Gastroesophageal sphincter (tissue), 4 donors: ENCODE measurements around the gene TBC1D8. TPM values are rescaled to one million over a fixed set of nuclear protein-coding genes. Genes with fewer than 3 reads are reported as not detected.

Experiments
- ATAC-seq: fragments of 150-250 bp; one replicate; pipeline ENCODE4 v1.9.1; 2016; ENCODE audit warnings: mild to moderate bottlenecking, moderate library complexity
- H3K27ac ChIP-seq, 4 donors: fragments of 200-600 bp; sonication (generic) in 3 of 4; 1 replicate in 3 of 4; 2 replicates in 1 of 4; pipeline ENCODE4 v1.5.1; 2016 to 2019
- H3K27me3 ChIP-seq: fragments of 200-600 bp; sonication (generic); one replicate; pipeline ENCODE4 v1.5.1; 2019
- H3K36me3 ChIP-seq, 2 donors: fragments of 200-600 bp; sonication (generic); one replicate each; pipeline ENCODE4 v1.5.1; 2019; ENCODE audit warnings: control low read depth in 1 of 2
- H3K4me1 ChIP-seq, 3 donors: fragments of 200-600 bp; sonication (generic); 1 replicate in 2 of 3; 2 replicates in 1 of 3; pipeline ENCODE4 v1.5.1; 2016 to 2019; ENCODE audit warnings: control low read depth in 2 of 3
- H3K4me3 ChIP-seq, 2 donors: fragments of 200-600 bp; sonication (generic); one replicate each; pipeline ENCODE4 v1.5.1; 2019; ENCODE audit warnings: mild to moderate bottlenecking in 1 of 2, moderate library complexity in 1 of 2
- H3K9me3 ChIP-seq, 3 donors: fragments of 200-600 bp; sonication (generic); one replicate each; pipeline ENCODE4 v1.5.1; 2017 to 2019; ENCODE audit warnings: control low read depth in 2 of 3
- EP300 ChIP-seq: sonication (generic); formaldehyde crosslinking; IDR thresholded peaks from one replicate; pipeline ENCODE4 v1.6.1; 2017; ENCODE audit warnings: antibody characterized with exemption, mild to moderate bottlenecking
- POLR2A ChIP-seq, 2 donors: fragments of 450-650 bp; IDR thresholded peaks; one replicate each; pipeline ENCODE4 v1.6.1; 2017; ENCODE audit warnings: antibody characterized with exemption in 2 of 2, mild to moderate bottlenecking in 2 of 2, moderate library complexity in 1 of 2
- POLR2AphosphoS5 ChIP-seq: sonication (generic); formaldehyde crosslinking; IDR thresholded peaks from one replicate; pipeline ENCODE4 v1.6.1; 2017; ENCODE audit warnings: antibody characterized with exemption
- WGBS, 2 donors: methylation state at CpG; one replicate each; pipeline ENCODE4 v1.1.5; 2018; ENCODE audit warnings: low coverage in 1 of 2; 5-methylcytosine and 5-hydroxymethylcytosine counted together
- total RNA-seq, 4 donors: library from RNA; depleted of rRNA; stranded (reverse); fragments of >200 nt; gene quantifications; one replicate each; pipeline ENCODE4 v1.1.0, GENCODE V29; 2016
- TF ChIP-seq, protein P1 (sequence below), 4 experiments: fragments of 200-600 bp in 2 of 4; fragments of 450-650 bp in 2 of 4; sonication (generic) in 1 of 4; IDR thresholded peaks; one replicate each; pipeline ENCODE4 v1.5.1; 2017 to 2019; ENCODE audit warnings: antibody characterized with exemption in 4 of 4, mild to moderate bottlenecking in 2 of 4, moderate library complexity in 2 of 4

TBC1D8 gene
- total RNA-seq, 4 donors from 2014 or later: 14.9 to 45.5 (median 32.6) TPM

DNA sequence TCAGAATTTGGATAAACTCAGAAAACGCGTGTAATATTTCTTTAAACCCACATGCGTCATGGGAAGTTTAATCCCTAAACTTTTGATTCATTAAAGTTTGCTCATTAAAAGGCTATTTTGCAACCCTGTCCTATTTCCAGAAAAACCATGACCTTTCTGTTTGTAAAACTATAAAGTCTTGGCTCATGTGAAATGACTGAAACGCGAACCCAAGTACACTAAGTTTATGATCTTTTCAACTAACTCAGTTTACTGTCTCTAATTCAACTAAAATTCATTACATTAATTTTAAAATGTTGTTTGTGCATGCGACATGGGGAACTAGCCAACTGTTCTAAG, 153.0 kb downstream of the TBC1D8 start:
- Histone ChIP-seq H3K27me3 (no peaks in the 10 kb centered on the region), H3K4me1 (peaks cover 0 to 20% (median 4%) of the 10 kb centered on the region in 3 donors), H3K9me3 (no peaks in the 10 kb centered on the region), H3K4me3 (no peak overlapping the region), H3K27ac (no peak overlapping the region), H3K36me3 (peaks cover 0 to 32% of the 10 kb centered on the region in 2 donors)
- 61 to 66% methylated on average over 6 of the region's 6 CpGs for WGBS, 2 donors
- no peak for ATAC-seq
- TF ChIP-seq, protein P1, sequence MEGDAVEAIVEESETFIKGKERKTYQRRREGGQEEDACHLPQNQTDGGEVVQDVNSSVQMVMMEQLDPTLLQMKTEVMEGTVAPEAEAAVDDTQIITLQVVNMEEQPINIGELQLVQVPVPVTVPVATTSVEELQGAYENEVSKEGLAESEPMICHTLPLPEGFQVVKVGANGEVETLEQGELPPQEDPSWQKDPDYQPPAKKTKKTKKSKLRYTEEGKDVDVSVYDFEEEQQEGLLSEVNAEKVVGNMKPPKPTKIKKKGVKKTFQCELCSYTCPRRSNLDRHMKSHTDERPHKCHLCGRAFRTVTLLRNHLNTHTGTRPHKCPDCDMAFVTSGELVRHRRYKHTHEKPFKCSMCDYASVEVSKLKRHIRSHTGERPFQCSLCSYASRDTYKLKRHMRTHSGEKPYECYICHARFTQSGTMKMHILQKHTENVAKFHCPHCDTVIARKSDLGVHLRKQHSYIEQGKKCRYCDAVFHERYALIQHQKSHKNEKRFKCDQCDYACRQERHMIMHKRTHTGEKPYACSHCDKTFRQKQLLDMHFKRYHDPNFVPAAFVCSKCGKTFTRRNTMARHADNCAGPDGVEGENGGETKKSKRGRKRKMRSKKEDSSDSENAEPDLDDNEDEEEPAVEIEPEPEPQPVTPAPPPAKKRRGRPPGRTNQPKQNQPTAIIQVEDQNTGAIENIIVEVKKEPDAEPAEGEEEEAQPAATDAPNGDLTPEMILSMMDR (IDR thresholded peaks at IDR 0.05): no peak
- TF ChIP-seq POLR2AphosphoS5: peak; percentile 58

DNA sequence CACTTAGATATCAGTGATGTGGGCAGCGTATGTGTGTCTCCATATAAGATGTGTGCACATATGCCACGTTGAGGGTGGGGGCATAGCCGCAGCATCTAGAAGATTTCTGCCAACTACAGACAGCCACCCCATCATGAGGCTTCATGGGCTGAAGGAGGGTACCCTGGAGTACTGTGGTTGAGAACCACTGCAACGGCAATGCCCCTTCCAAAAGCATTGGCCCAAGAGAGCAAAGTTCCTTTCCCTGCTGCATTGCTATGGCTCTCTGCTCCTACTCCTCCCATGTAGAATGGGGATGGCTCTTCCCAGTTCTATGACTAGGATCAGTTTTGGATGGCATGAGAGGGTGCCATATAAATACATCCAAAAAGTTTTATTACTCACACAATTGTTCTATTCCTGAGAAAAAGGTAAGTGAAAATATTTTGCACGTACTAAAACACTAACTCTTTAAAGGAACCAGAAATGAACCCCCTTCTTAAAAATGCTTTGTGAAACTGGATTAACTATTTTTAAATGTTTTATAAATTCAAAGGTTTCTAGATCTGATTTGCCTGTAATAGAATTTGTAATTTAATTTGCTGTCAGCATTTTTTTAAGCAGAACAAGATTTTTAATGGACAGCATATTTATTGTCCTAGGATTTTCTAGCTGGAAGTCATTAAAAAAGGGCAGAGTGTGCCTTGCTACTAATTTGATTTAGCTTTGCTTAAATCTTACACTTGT, 153.5 kb downstream of the TBC1D8 start:
- WGBS, 2 donors: 94% methylated on average over 3 to 4 of the region's 5 CpGs
- no peak overlapping the region for H3K27ac ChIP-seq
- H3K4me3 ChIP-seq: no peak overlapping the region
- peaks cover 0 to 33% of the 10 kb centered on the region in 2 donors for H3K36me3 ChIP-seq
- TF ChIP-seq EP300: no peak
- no peaks in the 10 kb centered on the region for H3K9me3 ChIP-seq
- peaks cover 0 to 15% (median 3%) of the 10 kb centered on the region in 3 donors for H3K4me1 ChIP-seq
- no peak for ATAC-seq
- no peaks in the 10 kb centered on the region for H3K27me3 ChIP-seq

DNA sequence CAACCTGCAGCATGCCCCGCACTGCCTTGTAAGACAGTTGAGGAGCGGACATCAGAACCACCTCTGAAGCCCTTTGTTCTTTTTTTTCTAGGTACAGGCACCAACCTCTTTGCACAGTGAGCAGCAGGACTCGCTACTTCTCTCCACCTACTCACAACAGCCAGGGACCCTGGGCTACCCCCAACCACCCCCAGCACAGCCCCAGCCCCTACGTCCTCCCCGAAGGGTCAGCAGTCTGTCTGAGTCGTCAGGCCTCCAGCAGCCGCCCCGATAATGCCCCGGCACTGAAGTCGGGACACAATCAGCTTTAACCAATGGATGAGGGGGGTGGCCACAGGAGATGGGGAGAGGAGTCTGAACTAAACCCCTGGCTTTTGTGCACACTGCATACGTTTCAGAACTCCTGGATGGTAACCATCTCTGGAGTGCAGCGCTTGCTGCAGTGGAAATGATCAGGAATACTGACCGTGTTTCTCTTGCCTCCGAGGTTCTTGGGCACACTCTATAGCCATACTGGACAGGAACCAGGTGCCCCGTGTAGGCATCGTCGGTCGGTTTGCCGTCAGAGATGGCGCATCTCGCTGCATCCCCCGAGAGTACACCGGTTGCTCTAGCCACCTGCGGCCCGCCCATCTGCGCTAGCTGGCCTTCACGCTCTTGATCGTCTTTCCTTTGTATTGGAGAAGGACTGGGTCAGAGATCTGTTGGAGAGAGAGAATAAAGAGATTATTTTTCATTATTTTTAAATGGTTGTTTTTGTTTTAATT, 155.7 kb downstream of the TBC1D8 start:
- H3K27me3 ChIP-seq: no peaks in the 10 kb centered on the region
- H3K4me1 ChIP-seq: peaks cover 0 to 9% (median 0%) of the 10 kb centered on the region in 3 donors
- H3K4me3 ChIP-seq: no peak overlapping the region
- peaks cover 0 to 48% of the 10 kb centered on the region in 2 donors for H3K36me3 ChIP-seq
- ATAC-seq: no peak
- 79 to 87% methylated on average over 6 to 13 of the region's 28 CpGs for WGBS, 2 donors
- H3K27ac ChIP-seq: no peak overlapping the region
- H3K9me3 ChIP-seq: no peaks in the 10 kb centered on the region
- TF ChIP-seq POLR2A (IDR thresholded peaks at IDR 0.05) (no peak), POLR2AphosphoS5 (no peak), EP300 (no peak)
- TF ChIP-seq, protein P1 (IDR thresholded peaks at IDR 0.05): no peak

DNA sequence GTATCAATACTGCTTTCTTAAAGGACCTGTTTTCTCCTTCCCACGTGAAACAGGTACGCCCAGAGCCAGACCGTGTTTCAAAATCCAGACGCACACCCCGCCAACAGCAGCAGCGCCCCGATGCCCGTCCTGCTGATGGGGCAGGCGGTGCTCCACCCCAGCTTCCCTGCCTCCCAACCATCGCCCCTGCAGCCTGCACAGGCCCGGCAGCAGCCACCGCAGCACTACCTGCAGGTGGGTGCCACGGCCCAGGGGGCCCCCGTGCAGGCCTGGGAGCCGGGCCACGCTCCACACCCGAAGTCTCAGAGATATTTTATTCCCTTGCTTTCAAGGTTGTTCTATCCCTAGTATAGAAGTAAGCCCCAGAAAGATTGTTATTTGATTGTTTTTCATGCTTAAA, 157.9 kb downstream of the TBC1D8 start:
- Histone ChIP-seq H3K36me3 (peaks cover 0 to 55% of the 10 kb centered on the region in 2 donors), H3K4me3 (no peak overlapping the region), H3K9me3 (no peaks in the 10 kb centered on the region), H3K27ac (no peak overlapping the region), H3K27me3 (no peaks in the 10 kb centered on the region), H3K4me1 (peaks cover 0 to 3% (median 0%) of the 10 kb centered on the region in 3 donors)
- WGBS, 2 donors: 81 to 84% methylated on average over 5 of the region's 17 CpGs
- ATAC-seq: no peak
- TF ChIP-seq EP300: no peak
- no peak for TF ChIP-seq POLR2A (IDR thresholded peaks at IDR 0.05)
- no peak for TF ChIP-seq POLR2AphosphoS5
- TF ChIP-seq, protein P1 (IDR thresholded peaks at IDR 0.05): no peak

DNA sequence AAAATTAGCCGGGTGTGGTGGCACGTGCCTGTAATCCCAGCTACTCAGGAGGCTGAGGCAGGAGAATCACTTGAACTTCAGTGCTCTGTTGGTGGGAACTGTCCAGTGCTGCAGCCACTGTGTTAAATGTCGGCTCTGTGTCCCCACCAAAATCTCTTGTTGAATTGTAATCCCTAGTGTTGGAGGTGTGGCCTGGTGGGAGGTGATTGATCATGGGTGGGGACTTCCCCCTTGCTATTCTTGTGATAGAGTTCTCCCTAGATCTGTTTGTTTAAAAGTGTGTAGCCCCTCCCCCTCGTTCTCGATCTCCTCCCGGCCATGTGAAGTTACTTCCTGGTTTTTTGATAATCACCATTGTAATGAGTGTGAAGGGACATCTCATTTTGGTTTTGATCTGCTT, 158.9 kb downstream of the TBC1D8 start:
- Histone ChIP-seq H3K36me3 (peaks cover 0 to 65% of the 10 kb centered on the region in 2 donors), H3K9me3 (no peaks in the 10 kb centered on the region), H3K4me1 (no peaks in the 10 kb centered on the region), H3K4me3 (no peak overlapping the region), H3K27ac (no peak overlapping the region), H3K27me3 (no peaks in the 10 kb centered on the region)
- WGBS, 2 donors: 72 to 83% methylated on average over 1 to 2 of the region's 6 CpGs
- no peak for ATAC-seq
- TF ChIP-seq, protein P1 (IDR thresholded peaks at IDR 0.05): no peak
- no peak for TF ChIP-seq POLR2A (IDR thresholded peaks at IDR 0.05)
- no peak for TF ChIP-seq POLR2AphosphoS5
- TF ChIP-seq EP300: no peak
